ENCODE data around the gene ATP1A3. TPM values are rescaled to one million over a fixed set of nuclear protein-coding genes. Genes with fewer than 3 reads are reported as not detected.
"Not testable (repeated sequence)": the region's sequence is repeated elsewhere in the genome, so short reads cannot be mapped to it uniquely, and the experiment has no call there.

The ATP1A3 gene
- total and polyA plus RNA-seq, 3 experiments from 2014 or later, result 1.9 to 8.2 (median 4.1) TPM

DNA sequence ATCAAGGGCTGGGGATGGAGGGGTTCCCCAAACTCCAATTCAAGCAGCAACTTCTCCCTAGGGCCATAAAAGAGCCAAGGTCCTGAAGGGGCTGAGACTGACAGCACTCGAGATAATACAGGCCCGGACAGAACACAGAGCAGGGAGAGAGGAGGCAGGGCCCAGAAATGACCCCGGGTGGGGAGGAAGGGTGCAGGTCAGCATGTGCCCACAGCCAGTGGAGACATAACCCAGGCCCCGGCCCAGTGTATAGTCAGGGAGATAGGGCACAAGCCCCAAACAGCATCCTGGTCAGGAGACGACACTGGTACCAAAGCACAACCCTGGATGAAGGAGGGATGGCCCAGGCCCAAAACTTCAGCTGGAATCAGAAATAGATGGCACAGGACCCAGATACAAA is 28.6 kb upstream of the ATP1A3 start:
- Histone ChIP-seq H3K4me3 (ENCODE audit: low read length) (no peak overlapping the region), H3K27me3 (ENCODE audit: insufficient read depth, low read length, poor library complexity, severe bottlenecking) (peaks cover 7% of the 10 kb centered on the region), H3K4me1 (ENCODE audit: insufficient read depth, low read length) (no peaks in the 10 kb centered on the region), H3K9me3 (ENCODE audit: low read length) (no peaks in the 10 kb centered on the region), H3K27ac (ENCODE audit: low read depth, low read length) (no peak overlapping the region), H3K36me3 (ENCODE audit: insufficient read depth, low read length) (no peaks in the 10 kb centered on the region)
- H3K27me3 Mint-ChIP-seq, result peaks cover 9 to 41% of the 10 kb centered on the region in 2 donors
- H3K4me3 Mint-ChIP-seq, result no peak overlapping the region
- DNase-seq, result no peak
- no peaks in the 10 kb centered on the region for H3K9me3 Mint-ChIP-seq
- CTCF ChIA-PET, result no interaction called here
- H3K27ac Mint-ChIP-seq, result no peak overlapping the region
- POLR2A ChIA-PET, result no interaction called here
- H3K4me1 Mint-ChIP-seq, result no peaks in the 10 kb centered on the region
- no peaks in the 10 kb centered on the region for H3K36me3 Mint-ChIP-seq

DNA sequence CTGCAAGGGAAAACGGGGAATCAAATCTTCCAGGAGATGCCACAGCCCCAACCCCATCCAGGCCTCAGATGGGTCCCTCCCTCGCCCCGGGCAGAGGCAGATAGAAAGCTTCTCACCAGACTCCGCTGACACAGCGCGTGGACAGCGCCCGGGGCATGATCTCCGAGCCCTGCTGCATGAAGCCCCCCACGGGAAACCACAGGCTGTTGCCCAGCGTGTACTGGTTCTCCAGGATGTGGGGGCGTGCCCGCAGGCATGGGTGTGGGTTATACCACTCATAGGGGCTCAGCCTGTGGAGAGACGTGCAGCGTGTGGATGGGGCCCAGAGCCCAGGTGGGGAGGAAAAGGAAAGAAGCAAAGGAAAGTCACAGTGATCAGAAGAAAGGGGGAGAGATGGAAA is 27.2 kb upstream of the ATP1A3 start:
- no peaks in the 10 kb centered on the region for H3K4me1 Mint-ChIP-seq
- CTCF ChIA-PET, result no interaction called here
- peaks cover 11 to 40% of the 10 kb centered on the region in 2 donors for H3K27me3 Mint-ChIP-seq
- Histone ChIP-seq H3K27ac (ENCODE audit: low read depth, low read length) (no peak overlapping the region), H3K9me3 (ENCODE audit: low read length) (no peaks in the 10 kb centered on the region), H3K27me3 (ENCODE audit: insufficient read depth, low read length, poor library complexity, severe bottlenecking) (peaks cover 7% of the 10 kb centered on the region), H3K4me3 (ENCODE audit: low read length) (no peak overlapping the region), H3K4me1 (ENCODE audit: insufficient read depth, low read length) (no peaks in the 10 kb centered on the region), H3K36me3 (ENCODE audit: insufficient read depth, low read length) (no peaks in the 10 kb centered on the region)
- H3K9me3 Mint-ChIP-seq, result no peaks in the 10 kb centered on the region
- H3K4me3 Mint-ChIP-seq, result no peak overlapping the region
- no peaks in the 10 kb centered on the region for H3K36me3 Mint-ChIP-seq
- POLR2A ChIA-PET, result no interaction called here
- H3K27ac Mint-ChIP-seq, result peak overlapping the region in 2 of 8 donors; percentile 22 to 74
- DNase-seq, result no peak

DNA sequence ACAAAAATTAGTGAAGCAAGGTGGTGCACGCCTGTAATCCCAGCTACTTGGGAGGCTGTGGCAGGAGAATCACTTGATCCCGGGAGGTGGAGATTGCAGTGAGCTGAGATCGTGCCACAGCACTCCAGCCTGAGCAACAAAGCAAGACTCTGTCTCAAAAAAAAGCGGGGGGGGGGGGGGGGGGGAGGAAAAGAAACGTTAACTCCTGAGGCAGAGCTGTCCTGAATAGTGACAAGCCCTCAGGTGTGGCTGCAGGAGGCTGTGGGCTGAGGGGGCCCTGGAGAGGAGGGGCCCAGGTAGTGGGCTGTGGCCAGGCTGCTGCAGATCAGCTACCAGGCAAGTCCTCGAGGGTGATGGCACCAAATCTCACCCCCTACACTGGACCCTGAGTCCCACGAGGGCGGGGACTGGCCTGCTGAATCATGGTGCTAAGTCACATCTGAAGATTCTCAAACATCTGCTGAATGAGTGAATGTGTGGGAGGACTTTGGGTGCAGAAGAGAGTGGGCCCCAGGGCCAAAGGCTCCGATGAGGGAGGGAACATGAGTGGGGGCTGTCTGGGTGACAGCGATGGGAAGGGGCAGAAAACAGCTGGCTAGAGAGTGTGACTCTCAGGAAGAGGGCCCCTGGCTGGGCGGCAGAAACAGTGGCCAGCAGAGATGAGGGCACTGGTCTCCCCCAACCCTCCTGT is 24.6 kb upstream of the ATP1A3 start:
- ChIA-PET POLR2A (no interaction called here), CTCF (no interaction called here)
- Mint-ChIP-seq H3K27me3 (peaks cover 7 to 26% of the 10 kb centered on the region in 2 donors), H3K4me1 (no peaks in the 10 kb centered on the region), H3K36me3 (no peaks in the 10 kb centered on the region), H3K4me3 (no peak overlapping the region), H3K9me3 (no peaks in the 10 kb centered on the region), H3K27ac (no peak overlapping the region)
- Histone ChIP-seq H3K36me3 (ENCODE audit: insufficient read depth, low read length) (no peaks in the 10 kb centered on the region), H3K4me1 (ENCODE audit: insufficient read depth, low read length) (no peaks in the 10 kb centered on the region), H3K9me3 (ENCODE audit: low read length) (no peaks in the 10 kb centered on the region), H3K4me3 (ENCODE audit: low read length) (no peak overlapping the region), H3K27ac (ENCODE audit: low read depth, low read length) (no peak overlapping the region), H3K27me3 (ENCODE audit: insufficient read depth, low read length, poor library complexity, severe bottlenecking) (no peaks in the 10 kb centered on the region)
- no peak for DNase-seq

DNA sequence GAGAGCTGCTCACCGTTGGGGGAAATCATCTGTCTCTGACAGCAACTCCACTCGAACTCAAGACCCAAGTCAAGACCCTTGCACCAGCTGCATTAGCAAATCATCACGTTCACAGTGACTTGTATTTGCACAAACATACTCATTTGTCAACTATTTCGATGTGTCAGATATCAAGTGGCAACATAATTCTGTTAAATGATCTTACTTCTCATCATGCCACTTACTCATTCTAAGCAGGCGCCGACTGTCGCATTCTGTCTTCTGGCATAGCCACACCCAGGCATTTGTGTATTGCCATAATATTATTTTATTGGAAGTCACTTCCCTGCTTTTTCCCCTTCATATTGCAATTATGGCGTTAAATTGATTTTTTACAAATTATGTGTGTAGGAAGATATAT is 23.0 kb upstream of the ATP1A3 start:
- Histone ChIP-seq H3K9me3 (ENCODE audit: low read length) (no peaks in the 10 kb centered on the region), H3K36me3 (ENCODE audit: insufficient read depth, low read length) (no peaks in the 10 kb centered on the region), H3K4me1 (ENCODE audit: insufficient read depth, low read length) (no peaks in the 10 kb centered on the region), H3K27ac (ENCODE audit: low read depth, low read length) (no peak overlapping the region), H3K4me3 (ENCODE audit: low read length) (no peak overlapping the region), H3K27me3 (ENCODE audit: insufficient read depth, low read length, poor library complexity, severe bottlenecking) (no peaks in the 10 kb centered on the region)
- H3K36me3 Mint-ChIP-seq, result no peaks in the 10 kb centered on the region
- H3K4me1 Mint-ChIP-seq, result no peaks in the 10 kb centered on the region
- H3K27me3 Mint-ChIP-seq, result peaks cover 5 to 21% of the 10 kb centered on the region in 2 donors
- ChIA-PET POLR2A (no interaction called here), CTCF (no interaction called here)
- DNase-seq, result no peak
- H3K27ac Mint-ChIP-seq, result peak overlapping the region in 1 of 8 donors; percentile 9
- no peaks in the 10 kb centered on the region for H3K9me3 Mint-ChIP-seq
- H3K4me3 Mint-ChIP-seq, result no peak overlapping the region

DNA sequence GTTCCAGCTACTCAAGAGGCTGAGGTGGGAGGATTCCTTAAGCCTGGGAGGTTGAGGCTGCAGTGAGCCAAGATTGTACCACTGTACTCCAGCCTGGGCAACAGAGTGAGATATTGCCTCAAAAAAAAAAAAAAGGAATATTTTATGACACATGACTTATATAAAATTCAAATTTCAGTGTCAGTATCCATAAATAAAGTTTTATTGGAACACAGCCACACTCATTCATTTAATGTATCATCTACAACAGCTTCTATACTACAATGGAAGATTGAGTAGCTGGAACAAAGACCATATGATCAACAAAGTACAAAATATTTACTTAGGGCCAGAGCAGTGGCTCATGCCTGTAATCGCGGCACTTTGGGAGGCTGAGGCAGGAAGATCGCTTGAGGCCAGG is 18.7 kb upstream of the ATP1A3 start:
- CTCF ChIA-PET; H3K27me3 ChIP-seq (ENCODE audit: insufficient read depth, low read length, poor library complexity, severe bottlenecking); H3K4me1 Mint-ChIP-seq; H3K36me3 ChIP-seq (ENCODE audit: insufficient read depth, low read length); H3K27ac Mint-ChIP-seq; H3K9me3 ChIP-seq (ENCODE audit: low read length); H3K27ac ChIP-seq (ENCODE audit: low read depth, low read length); POLR2A ChIA-PET; H3K36me3 Mint-ChIP-seq; H3K9me3 Mint-ChIP-seq; H3K4me3 ChIP-seq (ENCODE audit: low read length); DNase-seq; H3K4me1 ChIP-seq (ENCODE audit: insufficient read depth, low read length); H3K4me3 Mint-ChIP-seq: not testable (repeated sequence)
- peaks cover 3 to 10% of the 10 kb centered on the region in 2 donors for H3K27me3 Mint-ChIP-seq

DNA sequence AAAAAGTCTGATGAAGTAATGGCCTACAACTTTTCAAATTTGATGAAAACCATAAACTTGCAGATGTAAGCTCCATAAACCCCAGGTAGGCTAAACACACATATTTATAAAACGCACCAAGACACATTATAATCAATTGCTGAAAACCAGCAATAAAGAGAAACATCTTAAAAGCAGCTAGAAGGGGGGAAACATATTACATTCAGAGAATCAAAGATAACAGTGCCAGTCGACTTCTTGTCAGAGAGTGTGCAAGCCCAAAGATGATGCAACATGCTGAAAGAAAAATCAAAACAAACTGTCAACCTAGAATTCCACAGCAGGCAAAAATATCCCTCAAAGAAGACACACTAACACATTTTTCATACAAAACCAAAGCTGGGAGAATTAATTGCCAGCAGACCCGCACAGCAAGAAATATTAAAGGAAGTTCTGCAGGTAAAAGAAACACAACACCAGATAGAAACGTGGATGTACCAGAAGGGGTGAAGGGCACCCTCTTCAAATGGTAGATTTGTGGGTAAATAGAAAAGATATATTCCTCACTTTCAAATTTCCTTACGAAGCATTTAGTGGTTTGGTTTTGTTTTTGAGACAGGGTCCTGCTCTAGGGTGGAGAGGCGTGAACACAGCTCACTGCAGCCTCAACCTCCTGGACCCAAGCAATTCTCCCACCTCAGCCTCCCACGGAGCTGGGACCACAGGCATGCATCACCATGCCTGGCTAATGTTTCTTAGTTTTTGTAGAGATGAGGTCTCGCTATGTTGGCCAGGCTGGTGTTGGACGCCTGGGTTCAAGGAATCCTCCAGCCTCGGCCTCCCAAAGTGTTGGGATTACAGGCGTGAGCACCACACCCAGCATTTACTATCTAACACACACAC is 16.5 kb upstream of the ATP1A3 start:
- Mint-ChIP-seq H3K4me1 (no peaks in the 10 kb centered on the region), H3K4me3 (no peak overlapping the region), H3K27ac (no peak overlapping the region), H3K36me3 (no peaks in the 10 kb centered on the region), H3K9me3 (no peaks in the 10 kb centered on the region), H3K27me3 (peaks cover 5 to 15% of the 10 kb centered on the region in 2 donors)
- no peak for DNase-seq
- CTCF ChIA-PET, result interaction anchor here (0.9 to 1.0 kb wide), 2 partner anchors 19 to 25 kb away, joined by 3 read pairs; no protein-coding TSS in a partner anchor
- POLR2A ChIA-PET, result no interaction called here
- Histone ChIP-seq H3K27ac (ENCODE audit: low read depth, low read length) (peak overlapping the region; percentile 6), H3K4me1 (ENCODE audit: insufficient read depth, low read length) (no peaks in the 10 kb centered on the region), H3K36me3 (ENCODE audit: insufficient read depth, low read length) (no peaks in the 10 kb centered on the region), H3K27me3 (ENCODE audit: insufficient read depth, low read length, poor library complexity, severe bottlenecking) (no peaks in the 10 kb centered on the region), H3K4me3 (ENCODE audit: low read length) (no peak overlapping the region), H3K9me3 (ENCODE audit: low read length) (no peaks in the 10 kb centered on the region)

DNA sequence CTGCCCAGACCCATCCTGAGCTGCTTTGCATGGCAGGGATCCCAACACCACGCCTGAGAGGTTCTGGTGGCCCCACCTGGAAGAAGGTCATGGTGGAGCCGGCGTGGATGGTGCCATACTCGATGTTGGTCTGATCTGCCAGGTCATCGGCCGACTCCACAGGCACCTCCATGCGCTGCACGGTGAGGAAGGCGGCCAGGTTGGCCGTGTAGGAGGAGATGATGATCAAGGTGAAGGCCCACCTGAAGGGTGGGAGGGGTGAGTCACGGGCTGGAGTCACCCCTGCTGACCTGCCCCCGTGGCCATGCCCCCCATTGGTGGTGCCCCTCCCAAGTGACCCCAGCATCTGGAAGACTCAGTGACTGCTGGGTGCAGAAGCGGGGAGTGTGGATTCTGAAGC is 12.5 kb upstream of the ATP1A3 start:
- H3K27me3 Mint-ChIP-seq, result peaks cover 15 to 45% of the 10 kb centered on the region in 2 donors
- H3K36me3 Mint-ChIP-seq, result no peaks in the 10 kb centered on the region
- CTCF ChIA-PET, result no interaction called here
- Histone ChIP-seq H3K9me3 (ENCODE audit: low read length) (no peaks in the 10 kb centered on the region), H3K4me1 (ENCODE audit: insufficient read depth, low read length) (no peaks in the 10 kb centered on the region), H3K4me3 (ENCODE audit: low read length) (no peak overlapping the region), H3K36me3 (ENCODE audit: insufficient read depth, low read length) (no peaks in the 10 kb centered on the region), H3K27me3 (ENCODE audit: insufficient read depth, low read length, poor library complexity, severe bottlenecking) (peaks cover 3% of the 10 kb centered on the region), H3K27ac (ENCODE audit: low read depth, low read length) (no peak overlapping the region)
- H3K4me3 Mint-ChIP-seq, result no peak overlapping the region
- H3K4me1 Mint-ChIP-seq, result no peaks in the 10 kb centered on the region
- POLR2A ChIA-PET, result no interaction called here
- H3K9me3 Mint-ChIP-seq, result no peaks in the 10 kb centered on the region
- H3K27ac Mint-ChIP-seq, result no peak overlapping the region
- DNase-seq, result no peak

DNA sequence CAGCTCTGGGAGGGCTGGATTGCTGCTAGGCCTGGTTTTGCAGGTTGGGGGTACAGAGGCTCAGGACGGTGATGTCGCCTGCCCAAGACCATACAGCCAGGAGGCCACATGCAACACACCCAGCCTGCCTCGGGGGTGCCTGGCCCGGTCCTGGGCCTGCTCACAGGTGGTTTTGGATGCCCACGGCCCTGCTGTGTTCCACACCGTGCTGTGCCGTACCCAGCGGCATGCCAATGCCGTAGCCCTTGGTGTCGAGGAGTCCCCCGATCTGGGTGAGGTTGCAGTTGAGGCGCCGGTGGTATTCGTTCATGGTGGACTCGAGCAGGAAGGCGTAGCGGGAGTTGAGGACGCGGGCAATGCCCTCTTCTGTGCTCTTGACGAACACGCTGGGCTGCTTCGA is 11.5 kb upstream of the ATP1A3 start:
- no peak overlapping the region for H3K4me3 Mint-ChIP-seq
- no peak overlapping the region for H3K27ac ChIP-seq (ENCODE audit: low read depth, low read length)
- no peak overlapping the region for H3K4me3 ChIP-seq (ENCODE audit: low read length)
- H3K4me1 Mint-ChIP-seq, result no peaks in the 10 kb centered on the region
- DNase-seq, result no peak
- H3K4me1 ChIP-seq (ENCODE audit: insufficient read depth, low read length), result no peaks in the 10 kb centered on the region
- ChIA-PET CTCF (no interaction called here), POLR2A (no interaction called here)
- H3K9me3 ChIP-seq (ENCODE audit: low read length), result no peaks in the 10 kb centered on the region
- H3K36me3 ChIP-seq (ENCODE audit: insufficient read depth, low read length), result no peaks in the 10 kb centered on the region
- H3K27me3 ChIP-seq (ENCODE audit: insufficient read depth, low read length, poor library complexity, severe bottlenecking), result peaks cover 8% of the 10 kb centered on the region
- H3K9me3 Mint-ChIP-seq, result no peaks in the 10 kb centered on the region
- peaks cover 20 to 55% of the 10 kb centered on the region in 2 donors for H3K27me3 Mint-ChIP-seq
- no peak overlapping the region for H3K27ac Mint-ChIP-seq
- no peaks in the 10 kb centered on the region for H3K36me3 Mint-ChIP-seq

Measured in CD8-positive, alpha-beta memory T cell (primary cell).